Caco-2 (cell line): ENCODE results near the gene OR10G4. TPM values are rescaled to one million over a fixed set of nuclear protein-coding genes. Genes with fewer than 3 reads are reported as not detected.

ENCODE experiments used
- BruUV-seq: library from RNA; stranded (reverse); fragments of 400-500 nt; replicated peaks from 2 replicates; lab custom pipeline; 2021; lab: Mats Ljungman, UMichigan
- CTCF ChIA-PET: fragments of 300-600 bp; sonication (Branson Sonifier 250); formaldehyde crosslinking; loops from one replicate; lab custom pipeline; 2022; ENCODE audit warnings: antibody characterized with exemption; lab: Charles Lee
- POLR2A ChIA-PET: fragments of 300-600 bp; sonication (Branson Sonifier 250); formaldehyde crosslinking; loops from one replicate; lab custom pipeline; 2022; ENCODE audit warnings: antibody characterized with exemption; lab: Charles Lee
- DNase-seq, 2 experiments: peaks; one replicate each; pipeline versions ENCODE4 v3.0.0 to v3.0.0-alpha.2; 2020 to 2022
- H3K27me3 ChIP-seq: replicated peaks from 2 replicates; pipeline ENCODE4 v1.6.0; 2011; ENCODE audit warnings: low read length; ENCODE audit not compliant: control insufficient read depth, insufficient read depth
- H3K36me3 ChIP-seq: 2 replicates; pipeline ENCODE4 v1.5.1; 2011; ENCODE audit warnings: low read length; ENCODE audit not compliant: control insufficient read depth, insufficient read depth
- H3K4me1 ChIP-seq: fragments of 250-450 bp; sonication (Bioruptor Pico); 2 replicates; pipeline ENCODE4 v1.5.1; 2020; ENCODE audit warnings: mild to moderate bottlenecking
- H3K4me3 ChIP-seq: 2 replicates; pipeline ENCODE4 v1.5.1; 2011; ENCODE audit warnings: low read depth, mild to moderate bottlenecking, control low read depth, low read length
- H3K9me3 ChIP-seq: fragments of 250-450 bp; sonication (Bioruptor Pico); 2 replicates; pipeline ENCODE4 v1.5.1; 2020; ENCODE audit warnings: mild to moderate bottlenecking, moderate library complexity
- H3K27ac Mint-ChIP-seq: one replicate; pipeline ENCODE4 v1.8.0; 2022; ENCODE audit warnings: mixed read lengths; ENCODE audit not compliant: unreplicated experiment
- H3K27me3 Mint-ChIP-seq: one replicate; pipeline ENCODE4 v1.8.0; 2022; ENCODE audit warnings: mixed read lengths; ENCODE audit not compliant: insufficient read depth, unreplicated experiment
- H3K36me3 Mint-ChIP-seq: one replicate; pipeline ENCODE4 v1.8.0; 2022; ENCODE audit warnings: mild to moderate bottlenecking, mixed read lengths; ENCODE audit not compliant: insufficient read depth, unreplicated experiment
- H3K4me1 Mint-ChIP-seq: one replicate; pipeline ENCODE4 v1.8.0; 2022; ENCODE audit warnings: low read depth, mixed read lengths; ENCODE audit not compliant: unreplicated experiment
- H3K4me3 Mint-ChIP-seq: one replicate; pipeline ENCODE4 v1.8.0; 2022; ENCODE audit warnings: mild to moderate bottlenecking, moderate library complexity, mixed read lengths; ENCODE audit not compliant: unreplicated experiment
- H3K9me3 Mint-ChIP-seq: one replicate; pipeline ENCODE4 v1.8.0; 2022; ENCODE audit warnings: mixed read lengths; ENCODE audit not compliant: unreplicated experiment
- intact Hi-C: fragments of 100-400 bp; cut with micrococcal nuclease; formaldehyde crosslinking; loops from one replicate; pipeline ENCODE4 v1.10.0; 2022; ENCODE audit not compliant: unreplicated experiment
- total RNA-seq: library from RNA; stranded (reverse); gene quantifications from 2 replicates; pipeline ENCODE4 v1.2.3, GENCODE V29; 2022
- TF ChIP-seq, protein P1 (sequence below), 2 experiments: fragments of 200-600 bp in 1 of 2; IDR thresholded peaks; 1 replicate in 1 of 2; 2 replicates in 1 of 2; pipeline versions ENCODE4 v1.5.1 to v1.8.0; 2011 to 2022; ENCODE audit warnings: antibody characterized with exemption in 1 of 2, control low read depth in 1 of 2, inconsistent platforms in 1 of 2, low read depth in 1 of 2, low read length in 1 of 2, mild to moderate bottlenecking in 1 of 2, moderate library complexity in 1 of 2; ENCODE audit not compliant: insufficient read depth in 1 of 2, severe bottlenecking in 1 of 2, unreplicated experiment in 1 of 2

The OR10G4 gene
- total RNA-seq, 1 experiment from 2014 or later, result not detected

DNA sequence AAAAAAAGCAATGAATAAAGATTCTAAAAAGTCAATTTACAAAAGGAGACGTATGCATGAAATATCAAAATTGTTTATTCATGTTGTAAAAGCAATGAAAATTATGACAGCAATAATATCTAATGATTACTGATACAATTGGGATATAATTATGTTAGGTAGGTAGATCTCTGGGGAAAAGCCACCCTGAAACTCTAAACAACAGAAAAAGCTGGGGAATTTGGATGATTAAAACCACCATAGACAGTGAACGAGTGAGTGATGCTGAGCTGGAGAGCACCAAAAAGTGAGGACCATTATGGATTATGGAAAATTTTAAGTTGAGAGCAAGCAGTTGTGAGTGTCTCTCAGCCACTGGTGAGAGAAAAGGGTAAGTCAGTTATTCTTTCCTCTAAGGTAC is 13.7 kb downstream of the OR10G4 start, which contains the start of gene OR10G8:
Gene OR10G8, plus strand, starts transcription at position 301 of the 400 bp plus-strand sequence. CDS start 2,825 bp downstream, outside the sequence.
- no peaks in the 10 kb centered on the region for H3K36me3 Mint-ChIP-seq
- CTCF ChIA-PET, result no interaction called here
- POLR2A ChIA-PET, result no interaction called here
- no peak within 1 kb of the TSS for H3K4me3 Mint-ChIP-seq
- H3K4me3 ChIP-seq, result no peak within 1 kb of the TSS
- no peaks in the 10 kb centered on the region for H3K36me3 ChIP-seq
- H3K27me3 ChIP-seq, result no peaks in the 10 kb centered on the region
- DNase-seq, result no peak
- no peaks in the 10 kb centered on the region for H3K9me3 Mint-ChIP-seq
- intact Hi-C loops, result no loop called here
- no TSS peak for BruUV-seq
- no peaks in the 10 kb centered on the region for H3K4me1 Mint-ChIP-seq
- H3K9me3 ChIP-seq, result no peaks in the 10 kb centered on the region
- H3K27ac Mint-ChIP-seq, result no peak within 1 kb of the TSS
- H3K4me1 ChIP-seq, result no peaks in the 10 kb centered on the region
- H3K27me3 Mint-ChIP-seq, result peaks cover 15% of the 10 kb centered on the region
- TF ChIP-seq, protein P1, sequence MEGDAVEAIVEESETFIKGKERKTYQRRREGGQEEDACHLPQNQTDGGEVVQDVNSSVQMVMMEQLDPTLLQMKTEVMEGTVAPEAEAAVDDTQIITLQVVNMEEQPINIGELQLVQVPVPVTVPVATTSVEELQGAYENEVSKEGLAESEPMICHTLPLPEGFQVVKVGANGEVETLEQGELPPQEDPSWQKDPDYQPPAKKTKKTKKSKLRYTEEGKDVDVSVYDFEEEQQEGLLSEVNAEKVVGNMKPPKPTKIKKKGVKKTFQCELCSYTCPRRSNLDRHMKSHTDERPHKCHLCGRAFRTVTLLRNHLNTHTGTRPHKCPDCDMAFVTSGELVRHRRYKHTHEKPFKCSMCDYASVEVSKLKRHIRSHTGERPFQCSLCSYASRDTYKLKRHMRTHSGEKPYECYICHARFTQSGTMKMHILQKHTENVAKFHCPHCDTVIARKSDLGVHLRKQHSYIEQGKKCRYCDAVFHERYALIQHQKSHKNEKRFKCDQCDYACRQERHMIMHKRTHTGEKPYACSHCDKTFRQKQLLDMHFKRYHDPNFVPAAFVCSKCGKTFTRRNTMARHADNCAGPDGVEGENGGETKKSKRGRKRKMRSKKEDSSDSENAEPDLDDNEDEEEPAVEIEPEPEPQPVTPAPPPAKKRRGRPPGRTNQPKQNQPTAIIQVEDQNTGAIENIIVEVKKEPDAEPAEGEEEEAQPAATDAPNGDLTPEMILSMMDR (IDR thresholded peaks at IDR 0.05; ENCODE audit: insufficient read depth in 1 of 2, low read depth in 1 of 2, low read length in 1 of 2, severe bottlenecking in 1 of 2, unreplicated experiment in 1 of 2), result no peak

DNA sequence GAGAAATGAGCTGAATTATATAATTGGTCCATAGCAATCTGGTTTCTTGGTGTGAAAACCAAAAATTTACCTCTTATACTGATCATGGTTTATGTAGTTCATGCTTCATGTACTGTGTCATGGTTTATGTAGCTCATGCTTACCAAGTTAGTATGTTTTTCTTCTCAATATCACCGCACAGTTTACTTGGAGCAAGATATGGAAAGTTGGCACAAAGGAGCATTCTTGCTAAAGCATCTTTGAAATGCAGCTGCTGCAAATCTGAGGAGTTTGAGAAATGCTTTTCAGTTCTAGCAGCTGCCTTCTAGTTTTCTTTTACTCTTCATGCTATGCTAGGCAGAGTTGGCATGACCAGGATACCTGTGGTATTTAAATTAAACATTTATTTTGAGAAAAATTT is 23.9 kb downstream of the OR10G4 start:
- Mint-ChIP-seq H3K27me3 (peaks cover 15% of the 10 kb centered on the region), H3K36me3 (no peaks in the 10 kb centered on the region), H3K4me3 (no peak overlapping the region), H3K9me3 (no peaks in the 10 kb centered on the region), H3K27ac (no peak overlapping the region), H3K4me1 (no peaks in the 10 kb centered on the region)
- H3K4me1 ChIP-seq, result no peaks in the 10 kb centered on the region
- intact Hi-C loops, result no loop called here
- no peak overlapping the region for H3K4me3 ChIP-seq
- no peak for DNase-seq
- H3K27me3 ChIP-seq, result no peaks in the 10 kb centered on the region
- no TSS peak for BruUV-seq
- H3K9me3 ChIP-seq, result no peaks in the 10 kb centered on the region
- CTCF ChIA-PET, result no interaction called here
- no peaks in the 10 kb centered on the region for H3K36me3 ChIP-seq
- TF ChIP-seq, protein P1 (IDR thresholded peaks at IDR 0.05; ENCODE audit: insufficient read depth in 1 of 2, low read depth in 1 of 2, low read length in 1 of 2, severe bottlenecking in 1 of 2, unreplicated experiment in 1 of 2), result no peak
- POLR2A ChIA-PET, result no interaction called here

DNA sequence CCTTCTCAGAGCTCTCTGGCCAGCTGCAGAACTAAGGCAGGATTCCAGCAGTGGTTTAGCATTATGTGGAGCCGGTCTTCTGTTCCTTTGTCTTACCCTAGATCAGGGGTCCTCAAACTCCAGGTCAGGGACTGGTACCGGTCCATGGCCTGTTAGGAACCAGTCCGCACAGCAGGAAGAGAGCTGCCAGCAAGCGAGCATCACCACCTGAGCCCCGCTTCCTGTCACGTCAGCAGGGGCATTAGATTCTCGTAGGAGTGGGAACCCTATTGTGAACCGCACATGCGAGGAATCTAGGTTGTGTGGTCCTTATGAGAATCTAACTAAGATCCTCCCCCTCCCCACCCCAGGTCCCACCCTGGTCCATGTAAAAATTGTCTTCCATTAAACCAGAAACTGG is 26.8 kb downstream of the OR10G4 start:
- CTCF ChIA-PET, result no interaction called here
- Histone ChIP-seq H3K4me3 (no peak overlapping the region), H3K36me3 (no peaks in the 10 kb centered on the region), H3K4me1 (no peaks in the 10 kb centered on the region), H3K9me3 (no peaks in the 10 kb centered on the region), H3K27me3 (no peaks in the 10 kb centered on the region)
- BruUV-seq, result no TSS peak
- Mint-ChIP-seq H3K4me3 (no peak overlapping the region), H3K27me3 (peaks cover 11% of the 10 kb centered on the region), H3K27ac (no peak overlapping the region), H3K4me1 (no peaks in the 10 kb centered on the region), H3K9me3 (no peaks in the 10 kb centered on the region), H3K36me3 (no peaks in the 10 kb centered on the region)
- intact Hi-C loops, result no loop called here
- TF ChIP-seq, protein P1 (IDR thresholded peaks at IDR 0.05; ENCODE audit: insufficient read depth in 1 of 2, low read depth in 1 of 2, low read length in 1 of 2, severe bottlenecking in 1 of 2, unreplicated experiment in 1 of 2), result no peak
- no peak for DNase-seq
- POLR2A ChIA-PET, result no interaction called here
